DOHH2 (cell line): ENCODE data around the gene CREB5.

Experiments
- H3F3A ChIP-seq: fragments of 200-600 bp; sonication (generic), shearing (Covaris generic); 2 replicates; pipeline ENCODE4 v1.6.0; 2016; ENCODE audit warnings: antibody characterized with exemption, mild to moderate bottlenecking; ENCODE audit not compliant: control insufficient read depth, insufficient read depth
- H3K27ac ChIP-seq: fragments of 200-600 bp; sonication (generic); 2 replicates; pipeline ENCODE4 v1.5.1; 2014; ENCODE audit warnings: low read depth, mild to moderate bottlenecking, low read length, moderate library complexity
- H3K27me3 ChIP-seq: fragments of 200-600 bp; sonication (generic); 2 replicates; pipeline ENCODE4 v1.6.1; 2014; ENCODE audit warnings: mild to moderate bottlenecking, low read length, mixed read lengths; ENCODE audit not compliant: control insufficient read depth
- H3K36me3 ChIP-seq: fragments of 200-600 bp; sonication (generic); 2 replicates; pipeline ENCODE4 v1.6.1; 2014; ENCODE audit warnings: mild to moderate bottlenecking, low read length, moderate library complexity, mixed read lengths; ENCODE audit not compliant: control insufficient read depth
- H3K4me1 ChIP-seq: fragments of 200-600 bp; sonication (generic); 2 replicates; pipeline ENCODE4 v1.6.1; 2014; ENCODE audit warnings: mild to moderate bottlenecking, low read length, mixed read lengths; ENCODE audit not compliant: control insufficient read depth
- H3K4me2 ChIP-seq: fragments of 200-600 bp; sonication (generic); 2 replicates; pipeline ENCODE4 v1.6.0; 2014; ENCODE audit warnings: mild to moderate bottlenecking, low read length, moderate library complexity
- H3K4me3 ChIP-seq: fragments of 200-600 bp; sonication (generic); 2 replicates; pipeline ENCODE4 v1.5.1; 2014; ENCODE audit warnings: mild to moderate bottlenecking, low read length, mixed read lengths
- H3K79me2 ChIP-seq: fragments of 200-600 bp; sonication (generic); 2 replicates; pipeline ENCODE4 v1.6.1; 2014; ENCODE audit warnings: mild to moderate bottlenecking, low read length, mixed read lengths; ENCODE audit not compliant: control insufficient read depth
- H3K9me2 ChIP-seq: fragments of 200-600 bp; sonication (generic); replicated peaks from 2 replicates; pipeline ENCODE4 v1.6.1; 2014; ENCODE audit warnings: mild to moderate bottlenecking, low read length, mixed read lengths; ENCODE audit not compliant: control insufficient read depth
- H3K9me3 ChIP-seq: fragments of 200-600 bp; sonication (generic); 2 replicates; pipeline ENCODE4 v1.6.1; 2014; ENCODE audit warnings: antibody characterized with exemption, low read length, mixed read lengths; ENCODE audit not compliant: control insufficient read depth, insufficient read depth
- H4K20me1 ChIP-seq: fragments of 200-600 bp; sonication (generic); 2 replicates; pipeline ENCODE4 v1.6.0; 2014; ENCODE audit warnings: low read depth, mild to moderate bottlenecking, antibody characterized with exemption, low read length, moderate library complexity; ENCODE audit not compliant: control insufficient read depth, insufficient read depth
- CTCF ChIP-seq: fragments of 200-600 bp; sonication (generic); IDR thresholded peaks from one replicate; pipeline ENCODE4 v1.5.1; 2014; ENCODE audit warnings: antibody characterized with exemption, mild to moderate bottlenecking, low read depth, low read length; ENCODE audit not compliant: poor library complexity, severe bottlenecking
- EZH2phosphoT487 ChIP-seq: fragments of 200-600 bp; sonication (generic); IDR thresholded peaks from 2 replicates; pipeline ENCODE4 v1.6.1; 2017; ENCODE audit warnings: borderline replicate concordance, mild to moderate bottlenecking, antibody characterized with exemption, low read length, moderate library complexity, mixed read lengths

The CREB5 gene

GRCh38 chr7:28731092-28731658 lies 318.9 kb downstream of the CREB5 start:
- Histone ChIP-seq H3K79me2 (no peaks in the 10 kb centered on the region), H3F3A (no peaks in the 10 kb centered on the region), H3K27ac (no peak overlapping the region), H3K36me3 (no peaks in the 10 kb centered on the region), H3K9me2 (no peaks in the 10 kb centered on the region), H3K9me3 (no peaks in the 10 kb centered on the region), H4K20me1 (no peaks in the 10 kb centered on the region), H3K4me3 (no peak overlapping the region), H3K4me2 (no peak overlapping the region), H3K27me3 (no peaks in the 10 kb centered on the region), H3K4me1 (peaks cover 6% of the 10 kb centered on the region)
- TF ChIP-seq CTCF (no peak), EZH2phosphoT487 (no peak)

- Histone ChIP-seq H3K9me2 (no peaks in the 10 kb centered on the region), H3K4me3 (no peak overlapping the region), H3K4me1 (peaks cover 6% of the 10 kb centered on the region), H3F3A (no peaks in the 10 kb centered on the region), H3K9me3 (no peaks in the 10 kb centered on the region), H3K4me2 (no peak overlapping the region), H3K36me3 (no peaks in the 10 kb centered on the region), H3K79me2 (no peaks in the 10 kb centered on the region), H3K27ac (no peak overlapping the region), H4K20me1 (no peaks in the 10 kb centered on the region), H3K27me3 (no peaks in the 10 kb centered on the region)
- TF ChIP-seq EZH2phosphoT487 (no peak), CTCF (no peak)
Measured at GRCh38 chr7:28732071-28732869, 320.0 kb downstream of the CREB5 start.

GRCh38 chr7:28733035-28733434 lies 320.7 kb downstream of the CREB5 start:
- Histone ChIP-seq H3K27ac (no peak overlapping the region), H3K27me3 (no peaks in the 10 kb centered on the region), H3K4me2 (no peak overlapping the region), H3K4me3 (no peak overlapping the region), H3K9me2 (no peaks in the 10 kb centered on the region), H3K79me2 (no peaks in the 10 kb centered on the region), H4K20me1 (no peaks in the 10 kb centered on the region), H3K36me3 (no peaks in the 10 kb centered on the region), H3F3A (no peaks in the 10 kb centered on the region; the same call in 1 of the 2 replicates), H3K4me1 (peaks cover 6% of the 10 kb centered on the region), H3K9me3 (no peaks in the 10 kb centered on the region)
- TF ChIP-seq CTCF = no peak
- no peak for TF ChIP-seq EZH2phosphoT487
